BE2C (cell line): ENCODE results near the gene IGF2BP2.
"Not testable (repeated sequence)": the region's sequence is repeated elsewhere in the genome, so short reads cannot be mapped to it uniquely, and the experiment has no call there.

Experiments
- DNase-seq: peaks from one replicate; pipeline ENCODE4 v3.0.0-alpha.2; 2020
- H3K27me3 ChIP-seq: fragments of 250-450 bp; sonication (Bioruptor Pico); 2 replicates; pipeline ENCODE4 v1.5.1; 2020; ENCODE audit warnings: mild to moderate bottlenecking
- H3K36me3 ChIP-seq: fragments of 250-450 bp; sonication (Bioruptor Pico); 2 replicates; pipeline ENCODE4 v1.5.1; 2020; ENCODE audit warnings: mild to moderate bottlenecking
- H3K4me1 ChIP-seq: fragments of 250-450 bp; sonication (Bioruptor Pico); 2 replicates; pipeline ENCODE4 v1.5.1; 2020
- H3K4me3 ChIP-seq: 2 replicates; pipeline ENCODE4 v1.5.1; 2011; ENCODE audit warnings: low read depth, low read length
- H3K9me3 ChIP-seq: fragments of 250-450 bp; sonication (Bioruptor Pico); 2 replicates; pipeline ENCODE4 v1.5.1; 2020
- TF ChIP-seq, protein P1 (sequence below): IDR thresholded peaks from 2 replicates; pipeline ENCODE4 v1.5.1; 2012; ENCODE audit warnings: mild to moderate bottlenecking, low read depth, low read length

IGF2BP2 gene

DNA sequence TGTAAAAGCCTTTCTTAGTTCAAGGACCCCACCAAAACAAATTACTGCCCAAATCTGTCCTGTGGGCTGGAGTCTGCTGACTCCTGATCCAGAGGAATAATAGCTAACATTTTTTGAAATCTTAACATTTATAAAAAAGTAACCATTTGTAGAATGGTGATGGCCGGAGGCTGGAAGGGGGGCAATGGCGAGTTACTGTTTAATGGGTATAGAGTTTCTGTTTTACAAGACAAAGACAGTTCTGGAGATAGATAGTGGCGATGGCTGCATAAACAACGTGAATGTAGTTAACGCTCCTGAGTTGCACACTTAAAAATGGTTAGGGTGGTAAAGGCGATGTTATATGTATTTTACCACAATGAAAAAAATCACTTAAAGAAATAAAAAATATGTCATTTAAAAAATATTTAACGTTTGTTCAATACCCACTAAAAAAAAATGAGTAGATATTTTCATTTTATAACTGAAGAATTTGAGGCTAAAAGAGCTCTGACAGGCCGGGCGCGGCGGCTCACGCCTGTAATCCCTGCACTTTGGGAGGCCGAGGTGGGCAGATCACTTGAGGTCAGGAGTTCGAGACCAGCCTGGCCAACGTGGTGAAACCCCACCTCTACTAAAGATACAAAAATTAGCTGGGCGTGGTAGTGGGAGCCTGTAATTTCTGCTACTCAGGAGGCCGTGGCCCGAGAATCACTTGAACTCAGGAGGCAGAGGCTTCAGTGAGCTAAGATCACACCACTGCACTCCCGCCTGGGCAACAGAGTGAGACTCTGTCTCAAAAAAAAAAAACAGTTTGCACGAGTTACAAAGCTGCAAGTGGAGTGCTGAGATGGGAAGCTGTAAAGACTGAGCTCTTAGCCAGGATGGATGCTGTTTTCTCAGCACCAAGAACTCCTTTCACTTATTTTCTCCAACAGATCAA, 37.6 kb downstream of the IGF2BP2 start:
- Histone ChIP-seq H3K36me3 (no peaks in the 10 kb centered on the region), H3K9me3 (no peaks in the 10 kb centered on the region), H3K4me3 (no peak overlapping the region), H3K27me3 (peaks cover 16% of the 10 kb centered on the region), H3K4me1 (no peaks in the 10 kb centered on the region)
- DNase-seq, result no peak
- TF ChIP-seq, protein P1, sequence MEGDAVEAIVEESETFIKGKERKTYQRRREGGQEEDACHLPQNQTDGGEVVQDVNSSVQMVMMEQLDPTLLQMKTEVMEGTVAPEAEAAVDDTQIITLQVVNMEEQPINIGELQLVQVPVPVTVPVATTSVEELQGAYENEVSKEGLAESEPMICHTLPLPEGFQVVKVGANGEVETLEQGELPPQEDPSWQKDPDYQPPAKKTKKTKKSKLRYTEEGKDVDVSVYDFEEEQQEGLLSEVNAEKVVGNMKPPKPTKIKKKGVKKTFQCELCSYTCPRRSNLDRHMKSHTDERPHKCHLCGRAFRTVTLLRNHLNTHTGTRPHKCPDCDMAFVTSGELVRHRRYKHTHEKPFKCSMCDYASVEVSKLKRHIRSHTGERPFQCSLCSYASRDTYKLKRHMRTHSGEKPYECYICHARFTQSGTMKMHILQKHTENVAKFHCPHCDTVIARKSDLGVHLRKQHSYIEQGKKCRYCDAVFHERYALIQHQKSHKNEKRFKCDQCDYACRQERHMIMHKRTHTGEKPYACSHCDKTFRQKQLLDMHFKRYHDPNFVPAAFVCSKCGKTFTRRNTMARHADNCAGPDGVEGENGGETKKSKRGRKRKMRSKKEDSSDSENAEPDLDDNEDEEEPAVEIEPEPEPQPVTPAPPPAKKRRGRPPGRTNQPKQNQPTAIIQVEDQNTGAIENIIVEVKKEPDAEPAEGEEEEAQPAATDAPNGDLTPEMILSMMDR, result no peak

- not testable (repeated sequence) for H3K9me3 ChIP-seq, H3K4me3 ChIP-seq, H3K36me3 ChIP-seq, H3K4me1 ChIP-seq, DNase-seq
- H3K27me3 ChIP-seq, result peaks cover 22% of the 10 kb centered on the region
Measured at GRCh38 chr3:185786258-185786657, 38.6 kb downstream of the IGF2BP2 start.

DNA sequence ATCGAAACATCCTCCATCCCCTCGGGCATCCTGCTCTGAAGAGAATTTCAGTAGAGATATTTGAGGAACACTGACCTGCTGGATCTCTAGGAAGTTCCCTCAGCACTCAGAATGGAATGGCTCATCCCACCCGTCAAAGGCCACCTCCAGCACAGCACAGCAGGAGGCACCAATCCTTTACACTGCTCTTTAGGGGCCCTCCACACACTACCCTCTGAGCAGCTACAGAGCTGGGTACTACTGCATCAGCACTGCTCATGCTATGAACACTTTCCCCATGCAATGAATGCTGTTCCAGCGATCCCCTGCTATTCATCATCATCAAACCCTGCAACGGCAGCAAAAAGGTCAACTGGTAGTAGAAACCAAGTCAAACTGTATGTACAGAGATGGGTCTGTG, 40.5 kb downstream of the IGF2BP2 start:
- H3K4me3 ChIP-seq, result no peak overlapping the region
- H3K36me3 ChIP-seq, result no peaks in the 10 kb centered on the region
- TF ChIP-seq, protein P1, result no peak
- peaks cover 20% of the 10 kb centered on the region for H3K27me3 ChIP-seq
- no peaks in the 10 kb centered on the region for H3K9me3 ChIP-seq
- no peak for DNase-seq
- no peaks in the 10 kb centered on the region for H3K4me1 ChIP-seq

GRCh38 chr3:185781759-185782158, 43.1 kb downstream of the IGF2BP2 start:
- DNase-seq, result no peak
- no peaks in the 10 kb centered on the region for H3K9me3 ChIP-seq
- TF ChIP-seq, protein P1, result no peak

GRCh38 chr3:185779461-185779860, 45.4 kb downstream of the IGF2BP2 start:
- Histone ChIP-seq H3K27me3 (peaks cover 53% of the 10 kb centered on the region), H3K4me3 (no peak overlapping the region), H3K9me3 (no peaks in the 10 kb centered on the region), H3K36me3 (no peaks in the 10 kb centered on the region), H3K4me1 (no peaks in the 10 kb centered on the region)
- TF ChIP-seq, protein P1, result no peak
- no peak for DNase-seq

More at GRCh38 chr3:185781759-185782158, 43.1 kb downstream of the IGF2BP2 start:
- Histone ChIP-seq H3K4me3 (no peak overlapping the region), H3K36me3 (no peaks in the 10 kb centered on the region), H3K4me1 (no peaks in the 10 kb centered on the region), H3K27me3 (peaks cover 31% of the 10 kb centered on the region)

DNA sequence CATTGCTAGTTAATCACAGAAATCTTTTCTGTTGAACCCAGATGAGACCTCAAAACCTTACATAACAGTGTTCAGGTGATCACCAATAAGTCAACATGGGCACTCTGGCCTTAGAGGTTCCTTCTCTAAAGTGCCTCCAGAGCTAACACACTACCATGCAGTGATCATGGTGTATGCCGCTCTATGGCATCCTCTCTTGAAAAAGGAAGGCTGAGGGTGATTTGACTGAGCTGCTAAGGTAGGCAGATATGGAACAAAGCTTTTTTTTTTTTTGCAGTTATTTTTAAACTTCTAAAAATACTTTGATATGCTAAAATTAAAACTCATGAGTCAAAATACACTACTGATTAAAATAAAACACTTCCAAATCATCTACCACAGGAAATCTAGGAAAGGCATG, 46.0 kb downstream of the IGF2BP2 start:
- no peaks in the 10 kb centered on the region for H3K36me3 ChIP-seq
- DNase-seq, result no peak
- peaks cover 57% of the 10 kb centered on the region for H3K27me3 ChIP-seq
- no peaks in the 10 kb centered on the region for H3K4me1 ChIP-seq
- no peaks in the 10 kb centered on the region for H3K9me3 ChIP-seq
- TF ChIP-seq, protein P1, result no peak
- no peak overlapping the region for H3K4me3 ChIP-seq
